Adipose tissue (tissue), 3 donors: ENCODE data around the gene TTR. TPM values are rescaled to one million over a fixed set of nuclear protein-coding genes. Genes with fewer than 3 reads are reported as not detected.

ENCODE experiments used
- H3K27ac ChIP-seq: one replicate; pipeline ENCODE4 v1.5.1; 2013; ENCODE audit warnings: low read depth, low read length
- WGBS, 3 donors: extraction: QIAGEN DNeasy Blood & Tissue Kit; methylation state at CpG; one replicate each; pipeline ENCODE4 v1.1.7; 2013; 5-methylcytosine and 5-hydroxymethylcytosine counted together
- polyA plus RNA-seq, 3 donors: library from polyadenylated mRNA; stranded (reverse); fragments of 200-250 nt; gene quantifications; one replicate each; pipeline ENCODE4 v1.2.3, GENCODE V29; 2013
- donor health status: healthy with polysubstance abuse.
- donor health status: Bipolar disorder and iron deficiency.
- donor health status: healthy.

The TTR gene
- polyA plus RNA-seq, 3 donors = 1.1 to 223 (median 2.2) TPM

DNA sequence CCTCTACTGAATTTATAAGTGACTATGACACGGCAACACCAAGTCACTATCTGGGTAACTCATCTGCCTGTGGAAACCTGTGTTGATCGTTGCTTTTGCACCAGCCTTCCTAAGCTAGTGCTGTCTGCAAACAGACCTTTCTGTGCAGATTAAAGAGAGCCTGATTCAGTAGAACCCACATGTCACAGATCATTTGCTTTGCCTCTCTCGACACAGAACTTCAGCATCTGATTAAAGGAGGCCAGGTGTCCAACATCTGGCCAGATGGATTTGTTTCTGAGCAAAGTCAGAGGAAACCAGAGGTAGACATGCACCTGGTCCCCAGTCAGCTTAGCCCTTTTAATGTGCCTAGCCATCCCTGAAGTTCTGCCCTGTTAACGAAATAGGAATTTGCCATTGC is 15.0 kb upstream of the TTR start:
- H3K27ac ChIP-seq = no peak overlapping the region
- 53 to 64% (median 64%) methylated on average over 4 of the region's 4 CpGs for WGBS, 3 donors

DNA sequence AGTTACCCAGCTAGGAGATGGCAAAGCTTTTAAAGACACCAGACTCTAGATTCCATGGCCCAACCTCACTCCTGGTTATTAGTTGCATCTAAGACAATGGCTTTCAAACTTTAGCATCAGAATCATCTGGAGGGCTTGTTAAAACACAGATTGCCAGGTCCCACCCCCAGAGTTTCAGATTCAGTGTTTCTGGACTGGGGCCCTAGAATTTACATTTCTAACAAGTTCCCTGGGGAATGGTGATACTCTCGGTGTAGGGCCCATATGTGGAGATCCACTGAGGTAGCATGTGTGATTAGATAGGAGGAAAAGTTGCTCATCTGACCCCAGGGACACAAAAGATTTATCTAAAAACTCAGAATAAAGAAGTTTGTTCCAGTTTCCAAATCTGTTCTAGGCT is 14.5 kb upstream of the TTR start:
- 29 to 80% (median 70%) methylated on average over 1 of the region's 1 CpG for WGBS, 3 donors
- no peak overlapping the region for H3K27ac ChIP-seq

DNA sequence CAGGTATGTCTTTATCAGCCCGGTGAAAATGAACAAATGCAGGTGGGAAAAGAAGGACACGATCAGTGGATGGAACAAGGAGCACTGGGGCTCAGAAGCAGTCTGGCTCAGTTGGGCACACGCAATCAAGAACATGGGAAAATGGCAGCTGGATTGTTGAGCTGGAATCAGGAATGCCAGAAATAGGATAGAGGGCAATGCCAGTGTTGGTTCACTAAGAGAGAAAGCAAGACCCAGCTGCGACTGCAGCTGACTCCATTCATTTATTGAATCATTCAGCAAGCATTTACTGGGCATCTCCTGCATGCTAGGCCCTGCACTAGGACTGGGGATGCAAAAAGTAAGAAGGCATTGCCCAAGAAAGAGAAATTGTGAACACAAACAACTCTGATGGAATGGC is 13.6 kb upstream of the TTR start:
- no peak overlapping the region for H3K27ac ChIP-seq
- WGBS, 3 donors = 57 to 95% (median 94%) methylated on average over 4 of the region's 4 CpGs

DNA sequence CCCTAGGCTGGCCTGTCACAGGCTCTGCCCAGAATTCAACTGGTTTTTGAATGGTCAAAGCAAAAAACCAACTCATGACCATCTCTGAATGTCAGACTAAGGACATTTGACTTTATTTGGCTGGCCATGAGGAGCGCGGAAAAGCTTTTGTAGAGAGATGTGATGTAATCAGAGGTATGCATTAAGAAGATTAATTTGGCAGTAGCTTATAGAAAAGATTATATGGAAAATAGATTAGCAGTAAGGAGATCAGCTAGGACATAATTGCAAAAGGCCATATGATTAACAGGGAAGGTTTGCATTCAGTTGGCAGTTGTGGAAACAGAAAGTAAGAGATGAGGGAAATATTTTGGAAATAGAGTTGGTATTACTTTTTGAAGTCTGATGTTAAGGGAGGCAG is 12.3 kb upstream of the TTR start:
- no peak overlapping the region for H3K27ac ChIP-seq
- WGBS, 3 donors = 91 to 96% (median 95%) methylated on average over 2 of the region's 2 CpGs

DNA sequence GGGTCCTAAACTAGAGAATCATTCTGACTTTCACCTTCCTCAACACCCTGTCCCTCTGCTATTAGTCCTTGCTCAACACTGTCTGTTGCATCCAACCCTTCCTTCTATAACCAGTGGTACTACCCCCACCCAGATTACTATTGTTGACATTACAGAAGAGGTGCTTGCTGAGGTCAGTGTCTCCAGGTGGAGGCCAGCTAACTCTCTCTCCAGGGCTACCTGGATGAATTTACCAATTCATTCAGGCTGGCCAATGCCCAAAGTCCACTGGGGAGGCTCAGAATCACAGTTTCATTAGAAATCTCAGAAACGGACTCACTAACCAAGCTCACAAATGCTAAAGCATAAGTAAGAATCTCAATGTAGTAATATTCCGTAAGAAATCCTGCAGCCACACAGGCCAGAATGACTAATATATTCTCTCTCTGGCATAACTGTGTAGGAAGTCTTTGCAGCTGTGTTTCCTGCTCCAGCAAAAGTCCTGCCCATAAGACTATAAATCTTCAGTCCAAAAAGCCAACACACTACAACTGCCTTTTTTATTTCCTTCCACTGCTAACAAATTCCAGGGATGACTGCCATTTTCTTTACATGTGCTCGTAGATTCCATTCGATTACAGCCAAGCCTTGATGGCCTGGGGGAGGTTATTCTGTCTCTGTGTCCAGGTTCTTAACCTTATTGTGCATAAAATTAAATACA is 10.0 kb upstream of the TTR start:
- no peak overlapping the region for H3K27ac ChIP-seq
- 17 to 60% (median 18%) methylated on average over 4 of the region's 4 CpGs for WGBS, 3 donors

DNA sequence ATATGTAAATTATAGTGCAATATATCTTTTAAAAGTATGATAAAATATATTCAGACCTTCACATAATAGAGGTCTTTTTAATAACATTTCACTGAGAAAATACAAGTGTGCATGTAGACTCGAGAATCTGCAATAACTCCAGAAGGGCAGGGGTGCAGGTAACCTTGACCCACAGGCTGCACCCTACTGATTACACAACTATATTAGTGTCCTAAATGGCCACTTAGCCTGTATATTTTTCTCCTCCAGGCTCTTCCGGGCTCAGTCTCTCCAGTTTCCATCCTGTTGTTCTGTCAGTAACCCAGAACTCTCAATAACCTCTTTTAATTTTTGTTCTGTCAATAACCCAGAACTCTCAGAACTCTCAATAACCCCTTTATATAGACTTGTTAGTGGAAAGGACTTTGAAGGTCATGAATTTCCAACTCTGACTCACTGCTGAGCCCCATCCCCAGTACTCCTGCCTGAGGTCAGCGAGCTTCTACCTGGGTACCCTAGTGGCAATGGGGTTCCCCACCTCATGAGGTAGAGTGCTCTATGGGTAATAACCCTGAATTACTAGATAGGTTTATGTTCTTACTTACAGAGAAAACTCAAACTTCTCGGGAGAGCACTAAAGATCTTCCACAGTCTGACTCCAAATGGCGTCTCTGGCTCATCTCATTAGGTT is 8.4 kb upstream of the TTR start:
- no peak overlapping the region for H3K27ac ChIP-seq
- WGBS, 3 donors = 88 to 95% (median 90%) methylated on average over 5 of the region's 5 CpGs

DNA sequence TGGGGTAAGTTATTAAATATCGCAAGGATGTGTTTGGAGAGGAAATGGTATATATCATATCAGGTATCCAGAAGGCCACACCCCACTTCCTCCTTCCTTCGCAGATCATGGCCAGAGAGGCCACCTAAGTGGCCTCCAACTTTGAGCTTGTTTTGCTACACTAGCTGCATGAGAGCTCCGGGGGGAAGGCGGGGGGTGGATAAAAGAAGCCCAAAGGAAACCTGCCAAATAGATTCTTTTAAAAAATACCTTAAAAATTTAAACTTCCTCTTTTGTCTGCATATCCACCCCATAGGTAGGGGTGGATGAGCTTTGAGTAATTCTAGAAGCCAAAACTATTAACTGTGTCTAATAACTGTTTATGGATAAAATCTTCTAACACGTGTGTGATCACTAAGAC is 5.7 kb upstream of the TTR start:
- no peak overlapping the region for H3K27ac ChIP-seq
- 79 to 92% (median 86%) methylated on average over 5 of the region's 5 CpGs for WGBS, 3 donors

DNA sequence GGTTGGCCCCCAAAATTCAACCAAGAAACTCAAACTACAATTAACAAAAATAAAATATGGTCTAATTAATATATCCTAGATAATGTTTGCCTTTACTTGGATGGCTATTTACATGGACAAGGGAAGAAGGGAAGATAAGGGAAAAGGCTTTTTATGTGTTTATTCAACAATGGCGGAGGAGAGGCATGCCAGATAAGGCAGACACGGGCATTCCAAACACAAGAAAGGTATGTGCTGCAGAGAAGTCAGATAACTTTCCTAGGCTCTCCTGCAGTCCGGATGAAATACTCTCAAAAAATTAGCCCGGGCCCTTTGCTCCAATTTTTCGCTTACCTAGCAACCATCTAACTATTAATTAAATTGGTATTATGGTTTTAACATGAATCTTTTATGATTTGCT is 5.1 kb upstream of the TTR start:
- H3K27ac ChIP-seq = no peak overlapping the region
- WGBS, 3 donors = 70 to 79% (median 74%) methylated on average over 5 of the region's 5 CpGs

DNA sequence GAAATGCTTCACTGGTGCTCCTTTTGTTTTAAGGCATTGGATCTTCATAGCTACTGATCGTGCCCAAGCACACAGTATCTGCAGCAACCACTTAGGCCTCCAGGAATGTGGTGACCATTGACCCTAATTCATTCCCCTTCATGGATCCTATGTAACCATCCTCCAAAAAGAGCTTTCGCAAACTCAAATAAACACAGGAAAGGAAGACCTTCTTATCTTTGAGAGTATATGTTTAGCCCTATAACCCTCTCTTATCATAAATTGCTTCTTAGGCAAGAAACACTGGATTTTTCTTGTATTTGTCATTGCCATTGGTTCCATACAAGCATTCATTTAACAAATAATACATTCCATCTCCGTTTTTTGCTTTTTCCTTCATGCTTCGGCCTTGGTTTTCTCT is 4.1 kb upstream of the TTR start:
- 81 to 89% (median 89%) methylated on average over 4 of the region's 4 CpGs for WGBS, 3 donors
- no peak overlapping the region for H3K27ac ChIP-seq

DNA sequence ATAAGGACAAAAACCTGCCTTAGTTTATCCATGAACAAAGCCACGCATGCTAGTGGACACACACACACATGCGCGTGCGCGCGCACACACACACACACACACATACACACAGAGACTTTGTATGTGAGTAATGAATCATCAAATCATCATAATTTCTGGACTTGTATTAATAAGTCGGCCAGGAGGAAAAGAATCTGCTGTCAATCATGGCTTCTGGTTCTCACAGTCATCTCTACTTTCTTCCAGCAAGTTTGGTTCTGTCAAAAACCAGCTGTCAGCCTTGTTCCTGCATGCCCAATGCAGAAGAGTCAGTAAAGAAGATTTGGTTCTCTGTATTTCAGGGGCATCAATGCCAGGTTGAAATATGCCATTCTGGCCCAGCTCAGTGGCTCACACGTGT is 1.1 kb upstream of the TTR start:
- H3K27ac ChIP-seq = no peak overlapping the region
- WGBS, 3 donors = 83 to 88% (median 85%) methylated on average over 8 of the region's 8 CpGs

DNA sequence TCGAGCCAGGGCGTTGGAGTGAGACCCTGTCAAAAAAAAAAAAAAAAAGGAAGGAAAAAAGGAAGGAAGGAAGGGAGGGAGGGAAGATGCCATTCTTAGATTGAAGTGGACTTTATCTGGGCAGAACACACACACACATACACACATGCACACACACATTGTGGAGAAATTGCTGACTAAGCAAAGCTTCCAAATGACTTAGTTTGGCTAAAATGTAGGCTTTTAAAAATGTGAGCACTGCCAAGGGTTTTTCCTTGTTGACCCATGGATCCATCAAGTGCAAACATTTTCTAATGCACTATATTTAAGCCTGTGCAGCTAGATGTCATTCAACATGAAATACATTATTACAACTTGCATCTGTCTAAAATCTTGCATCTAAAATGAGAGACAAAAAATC is 564 bp upstream of the TTR start:
- 24 to 65% (median 45%) methylated on average over 2 of the region's 2 CpGs for WGBS, 3 donors
- H3K27ac ChIP-seq = no peak overlapping the region

DNA sequence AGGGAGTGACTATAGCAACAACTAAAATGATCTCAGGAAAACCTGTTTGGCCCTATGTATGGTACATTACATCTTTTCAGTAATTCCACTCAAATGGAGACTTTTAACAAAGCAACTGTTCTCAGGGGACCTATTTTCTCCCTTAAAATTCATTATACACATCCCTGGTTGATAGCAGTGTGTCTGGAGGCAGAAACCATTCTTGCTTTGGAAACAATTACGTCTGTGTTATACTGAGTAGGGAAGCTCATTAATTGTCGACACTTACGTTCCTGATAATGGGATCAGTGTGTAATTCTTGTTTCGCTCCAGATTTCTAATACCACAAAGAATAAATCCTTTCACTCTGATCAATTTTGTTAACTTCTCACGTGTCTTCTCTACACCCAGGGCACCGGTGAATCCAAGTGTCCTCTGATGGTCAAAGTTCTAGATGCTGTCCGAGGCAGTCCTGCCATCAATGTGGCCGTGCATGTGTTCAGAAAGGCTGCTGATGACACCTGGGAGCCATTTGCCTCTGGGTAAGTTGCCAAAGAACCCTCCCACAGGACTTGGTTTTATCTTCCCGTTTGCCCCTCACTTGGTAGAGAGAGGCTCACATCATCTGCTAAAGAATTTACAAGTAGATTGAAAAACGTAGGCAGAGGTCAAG is 955 bp downstream of the TTR start:
- WGBS, 3 donors = 79 to 86% (median 80%) methylated on average over 10 of the region's 10 CpGs
- no peak overlapping the region for H3K27ac ChIP-seq

DNA sequence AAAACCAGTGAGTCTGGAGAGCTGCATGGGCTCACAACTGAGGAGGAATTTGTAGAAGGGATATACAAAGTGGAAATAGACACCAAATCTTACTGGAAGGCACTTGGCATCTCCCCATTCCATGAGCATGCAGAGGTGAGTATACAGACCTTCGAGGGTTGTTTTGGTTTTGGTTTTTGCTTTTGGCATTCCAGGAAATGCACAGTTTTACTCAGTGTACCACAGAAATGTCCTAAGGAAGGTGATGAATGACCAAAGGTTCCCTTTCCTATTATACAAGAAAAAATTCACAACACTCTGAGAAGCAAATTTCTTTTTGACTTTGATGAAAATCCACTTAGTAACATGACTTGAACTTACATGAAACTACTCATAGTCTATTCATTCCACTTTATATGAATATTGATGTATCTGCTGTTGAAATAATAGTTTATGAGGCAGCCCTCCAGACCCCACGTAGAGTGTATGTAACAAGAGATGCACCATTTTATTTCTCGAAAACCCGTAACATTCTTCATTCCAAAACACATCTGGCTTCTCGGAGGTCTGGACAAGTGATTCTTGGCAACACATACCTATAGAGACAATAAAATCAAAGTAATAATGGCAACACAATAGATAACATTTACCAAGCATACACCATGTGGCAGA is 3.6 kb downstream of the TTR start:
- 71 to 86% (median 73%) methylated on average over 5 of the region's 5 CpGs for WGBS, 3 donors
- H3K27ac ChIP-seq = no peak overlapping the region

DNA sequence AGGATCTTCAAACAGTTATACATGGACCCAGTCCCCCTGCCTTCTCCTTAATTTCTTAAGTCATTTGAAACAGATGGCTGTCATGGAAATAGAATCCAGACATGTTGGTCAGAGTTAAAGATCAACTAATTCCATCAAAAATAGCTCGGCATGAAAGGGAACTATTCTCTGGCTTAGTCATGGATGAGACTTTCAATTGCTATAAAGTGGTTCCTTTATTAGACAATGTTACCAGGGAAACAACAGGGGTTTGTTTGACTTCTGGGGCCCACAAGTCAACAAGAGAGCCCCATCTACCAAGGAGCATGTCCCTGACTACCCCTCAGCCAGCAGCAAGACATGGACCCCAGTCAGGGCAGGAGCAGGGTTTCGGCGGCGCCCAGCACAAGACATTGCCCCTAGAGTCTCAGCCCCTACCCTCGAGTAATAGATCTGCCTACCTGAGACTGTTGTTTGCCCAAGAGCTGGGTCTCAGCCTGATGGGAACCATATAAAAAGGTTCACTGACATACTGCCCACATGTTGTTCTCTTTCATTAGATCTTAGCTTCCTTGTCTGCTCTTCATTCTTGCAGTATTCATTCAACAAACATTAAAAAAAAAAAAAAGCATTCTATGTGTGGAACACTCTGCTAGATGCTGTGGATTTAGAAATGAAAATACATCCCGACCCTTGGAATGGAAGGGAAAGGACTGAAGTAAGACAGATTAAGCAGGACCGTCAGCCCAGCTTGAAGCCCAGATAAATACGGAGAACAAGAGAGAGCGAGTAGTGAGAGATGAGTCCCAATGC is 4.6 kb downstream of the TTR start:
- no peak overlapping the region for H3K27ac ChIP-seq
- WGBS, 3 donors = 85 to 92% (median 90%) methylated on average over 9 of the region's 9 CpGs

DNA sequence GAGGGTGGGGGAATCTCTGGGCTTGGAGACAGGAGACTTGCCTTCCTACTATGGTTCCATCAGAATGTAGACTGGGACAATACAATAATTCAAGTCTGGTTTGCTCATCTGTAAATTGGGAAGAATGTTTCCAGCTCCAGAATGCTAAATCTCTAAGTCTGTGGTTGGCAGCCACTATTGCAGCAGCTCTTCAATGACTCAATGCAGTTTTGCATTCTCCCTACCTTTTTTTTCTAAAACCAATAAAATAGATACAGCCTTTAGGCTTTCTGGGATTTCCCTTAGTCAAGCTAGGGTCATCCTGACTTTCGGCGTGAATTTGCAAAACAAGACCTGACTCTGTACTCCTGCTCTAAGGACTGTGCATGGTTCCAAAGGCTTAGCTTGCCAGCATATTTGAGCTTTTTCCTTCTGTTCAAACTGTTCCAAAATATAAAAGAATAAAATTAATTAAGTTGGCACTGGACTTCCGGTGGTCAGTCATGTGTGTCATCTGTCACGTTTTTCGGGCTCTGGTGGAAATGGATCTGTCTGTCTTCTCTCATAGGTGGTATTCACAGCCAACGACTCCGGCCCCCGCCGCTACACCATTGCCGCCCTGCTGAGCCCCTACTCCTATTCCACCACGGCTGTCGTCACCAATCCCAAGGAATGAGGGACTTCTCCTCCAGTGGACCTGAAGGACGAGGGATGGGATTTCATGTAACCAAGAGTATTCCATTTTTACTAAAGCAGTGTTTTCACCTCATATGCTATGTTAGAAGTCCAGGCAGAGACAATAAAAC is 6.5 kb downstream of the TTR start:
- 88 to 95% (median 92%) methylated on average over 13 of the region's 13 CpGs for WGBS, 3 donors

DNA sequence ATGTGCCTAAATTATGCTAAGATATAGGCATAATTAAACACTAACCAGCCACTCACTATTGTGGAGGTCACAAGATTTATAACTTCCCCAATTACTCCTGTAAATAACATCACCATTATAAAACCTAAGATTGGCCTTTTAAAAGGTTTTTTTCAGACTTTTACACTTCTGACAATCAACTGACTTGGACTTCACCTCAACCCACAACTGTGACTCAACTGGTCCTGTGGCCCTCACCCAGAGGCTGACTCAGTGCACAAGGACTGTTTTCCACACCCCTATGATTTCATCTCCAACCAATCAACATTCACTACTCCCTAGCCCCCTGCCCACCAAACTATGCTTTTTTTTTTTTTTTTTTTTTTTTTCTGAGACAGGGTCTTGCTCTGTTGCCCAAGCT is 11.6 kb downstream of the TTR start:
- no peak overlapping the region for H3K27ac ChIP-seq

More for the DNA sequence above, 6.5 kb downstream of the TTR start:
- no peak overlapping the region for H3K27ac ChIP-seq

DNA sequence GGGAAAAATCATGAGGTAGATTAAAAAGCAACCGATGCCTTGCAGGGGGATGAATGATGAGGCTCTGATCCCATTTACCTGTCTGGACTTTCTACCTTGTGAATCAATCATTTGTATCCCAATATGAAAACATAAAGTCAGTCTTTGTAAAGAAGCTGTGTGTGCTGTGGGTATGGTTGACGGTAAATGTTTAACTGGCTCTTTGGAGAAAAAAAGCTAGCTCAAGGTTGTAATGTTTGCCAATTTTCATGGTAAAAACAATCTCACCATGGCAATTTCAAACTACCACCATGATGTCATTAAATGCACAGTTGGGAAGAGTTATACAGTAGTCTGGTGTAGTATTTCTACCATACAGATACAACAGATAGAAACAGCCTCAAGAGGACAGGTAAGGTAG is 14.6 kb downstream of the TTR start:
- WGBS, 3 donors = 26 to 83% (median 76%) methylated on average over 2 of the region's 2 CpGs

DNA sequence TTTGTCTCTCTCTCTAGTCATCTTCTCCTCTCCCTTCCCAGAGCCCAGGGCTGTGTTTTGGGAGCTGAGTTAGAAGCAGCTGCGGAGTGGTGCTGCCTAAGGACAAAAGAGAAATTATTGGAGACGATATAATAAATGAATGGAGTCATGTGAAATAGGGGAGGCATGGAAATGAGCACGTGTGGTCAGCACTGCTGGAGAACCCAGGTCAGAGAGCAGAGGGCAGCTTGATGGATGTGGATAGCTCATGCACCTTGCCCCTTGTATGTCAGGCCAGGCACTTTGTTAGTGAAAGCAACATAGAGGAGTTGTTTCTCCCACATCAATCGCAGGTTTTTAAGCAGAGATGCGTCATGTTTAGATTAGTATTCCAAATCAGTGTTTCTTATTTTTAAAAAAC is 15.7 kb downstream of the TTR start:
- no peak overlapping the region for H3K27ac ChIP-seq
- 66 to 74% (median 73%) methylated on average over 5 of the region's 5 CpGs for WGBS, 3 donors

More for the DNA sequence above, 14.6 kb downstream of the TTR start:
- H3K27ac ChIP-seq = no peak overlapping the region
